K562 (cell line): Measurements from ENCODE around the gene TRIM38. TPM values are rescaled to one million over a fixed set of nuclear protein-coding genes. Genes with fewer than 3 reads are reported as not detected.

Experiments
- ATAC-seq: fragments of 200-7000 bp; cut with Tn5 transposase; 3 replicates; pipeline ENCODE4 v1.9.1; 2020; ENCODE audit warnings: moderate library complexity
- BruUV-seq: library from RNA; stranded (reverse); fragments of 400-500 nt; replicated peaks from 2 replicates; lab custom pipeline; 2021; lab: Mats Ljungman, UMichigan
- CTCF ChIA-PET: fragments of 300-600 bp; formaldehyde crosslinking; extraction: SDS; loops from one replicate; lab custom pipeline; 2021; ENCODE audit warnings: low intra/inter-chr PET ratio; lab: Yijun Ruan, JAX
- POLR2A ChIA-PET: fragments of 300-600, 350-650 bp; sonication (Branson Sonifier 250); formaldehyde crosslinking; extraction: SDS; loops from one replicate; lab custom pipeline; 2021; ENCODE audit warnings: antibody characterized with exemption, inconsistent platforms; lab: Yijun Ruan, JAX
- DNase-seq, 4 experiments: peaks; one replicate each; pipeline versions ENCODE4 v3.0.0 to v3.0.0-alpha.2; 2011 to 2018; ENCODE audit warnings: low spot score in 3 of 4, mixed read lengths in 3 of 4; ENCODE audit errors: extremely low read depth in 1 of 4
- FAIRE-seq: peaks from 2 replicates; lab custom pipeline; 2011; peaks lifted over from hg19 to GRCh38; lab: Jason Lieb, UNC
- H2AFZ ChIP-seq: 2 replicates; pipeline ENCODE4 v1.6.0; 2011; ENCODE audit warnings: low read depth, low read length, control low read depth, inconsistent platforms
- H3K27ac ChIP-seq: fragments of 200-600 bp; 3 replicates; pipeline ENCODE4 v1.8.0; 2011; ENCODE audit warnings: low read depth, mild to moderate bottlenecking, control low read depth, inconsistent platforms, low read length, moderate library complexity, mixed read lengths; ENCODE audit errors: extremely low read depth
- H3K27me3 ChIP-seq, 2 experiments: fragments of 300-600 bp in 1 of 2; 2 replicates in 1 of 2; 3 replicates in 1 of 2; pipeline versions ENCODE4 v1.6.0 to v1.8.0; 2011; ENCODE audit warnings: inconsistent platforms in 2 of 2, low read length in 2 of 2, mild to moderate bottlenecking in 1 of 2, mixed read lengths in 1 of 2, moderate library complexity in 1 of 2; ENCODE audit not compliant: control insufficient read depth in 2 of 2, insufficient read depth in 2 of 2
- H3K36me3 ChIP-seq: fragments of 300-600 bp; 3 replicates; pipeline ENCODE4 v1.8.0; 2011; ENCODE audit warnings: mild to moderate bottlenecking, low read length, inconsistent platforms; ENCODE audit not compliant: control insufficient read depth, insufficient read depth
- H3K4me1 ChIP-seq, 2 experiments: fragments of 200-600 bp in 1 of 2; replicated peaks in 1 of 2; 2 replicates in 1 of 2; 3 replicates in 1 of 2; pipeline versions ENCODE4 v1.5.1 to v1.8.0; 2011; ENCODE audit warnings: inconsistent platforms in 2 of 2, low read length in 2 of 2, mild to moderate bottlenecking in 1 of 2, mixed read lengths in 1 of 2, moderate library complexity in 1 of 2; ENCODE audit not compliant: control insufficient read depth in 2 of 2, insufficient read depth in 2 of 2
- H3K4me2 ChIP-seq: 2 replicates; pipeline ENCODE4 v1.6.1; 2011; ENCODE audit warnings: low read length, control low read depth, inconsistent platforms, mixed read lengths; ENCODE audit not compliant: insufficient read depth
- H3K4me3 ChIP-seq: fragments of 200-600 bp; sonication (generic), shearing (Covaris generic); 2 replicates; pipeline ENCODE4 v1.5.1; 2016; ENCODE audit warnings: control low read depth, inconsistent platforms
- H3K79me2 ChIP-seq: fragments of 200-600 bp; 3 replicates; pipeline ENCODE4 v1.8.0; 2011; ENCODE audit warnings: low read length, inconsistent platforms; ENCODE audit not compliant: control insufficient read depth, insufficient read depth
- H3K9ac ChIP-seq, 2 experiments: 2 replicates each; pipeline versions ENCODE4 v1.6.0 to v1.6.1; 2011; ENCODE audit warnings: low read depth in 2 of 2, low read length in 2 of 2, control low read depth in 1 of 2, inconsistent platforms in 1 of 2, mild to moderate bottlenecking in 1 of 2, mixed read lengths in 1 of 2; ENCODE audit not compliant: insufficient read depth in 1 of 2
- H3K9me1 ChIP-seq: one replicate; pipeline ENCODE4 v1.6.0; 2011; ENCODE audit warnings: inconsistent platforms, mild to moderate bottlenecking, low read length, moderate library complexity; ENCODE audit not compliant: control insufficient read depth, insufficient read depth
- H3K9me3 ChIP-seq: replicated peaks from 2 replicates; pipeline ENCODE4 v1.5.1; 2011; ENCODE audit warnings: low read depth, low read length, inconsistent platforms; ENCODE audit not compliant: control insufficient read depth, insufficient read depth
- H4K20me1 ChIP-seq: replicated peaks from 2 replicates; pipeline ENCODE4 v1.6.1; 2011; ENCODE audit warnings: low read length, inconsistent platforms, mixed read lengths; ENCODE audit not compliant: control insufficient read depth, insufficient read depth
- GTF2F1 ChIP-seq: IDR thresholded peaks from 2 replicates; pipeline ENCODE4 v1.6.1; 2011; ENCODE audit warnings: low read depth, low read length, improper control_type of control experiment
- ZKSCAN8 ChIP-seq: fragments of 200-800 bp; sonication (Bioruptor generic); IDR thresholded peaks from 2 replicates; pipeline ENCODE4 v1.6.1; 2016; ENCODE audit warnings: missing genetic modification characterization, missing compliant biosample characterization
- ZNF431 ChIP-seq: sonication (generic); formaldehyde crosslinking; IDR thresholded peaks from 2 replicates; pipeline ENCODE4 v1.8.0; 2022; ENCODE audit warnings: mild to moderate bottlenecking, missing genetic modification reagents
- ZNF780A ChIP-seq: fragments of 250-450 bp; sonication (Bioruptor Pico); IDR thresholded peaks from 2 replicates; pipeline ENCODE4 v1.5.0; 2021; ENCODE audit warnings: mild to moderate bottlenecking
- WGBS: fragments of 100-300 bp; shearing (Covaris generic); methylation state at CpG from one replicate; pipeline ENCODE4 v1.1.6; 2016; ENCODE audit warnings: low coverage, mixed read lengths; ENCODE audit not compliant: insufficient coverage; ENCODE audit errors: missing lambda C conversion rate; 5-methylcytosine and 5-hydroxymethylcytosine counted together
- in situ Hi-C: fragments of 300-500 bp; cut with MboI; formaldehyde crosslinking; loops from 4 replicates; pipeline ENCODE4 v1.15.0; 2018; ENCODE audit warnings: inconsistent platforms, mixed read lengths
- intact Hi-C: fragments of 100-400 bp; cut with micrococcal nuclease; formaldehyde crosslinking; loops from 2 replicates; pipeline ENCODE4 v1.14.2; 2022
- polyA plus RNA-seq, 8 experiments: library from polyadenylated mRNA; depleted of rRNA in 4 of 8; stranded (reverse) in 5 of 8; unstranded in 3 of 8; fragments of >200 nt; fragmentation: Nextera tagmentation in 2 of 8; fragmentation: Illumina TruSeq in 1 of 8; extraction: Ambion mirVana in 2 of 8; extraction: Trizol in 1 of 8; gene quantifications; 2 replicates each; pipeline versions ENCODE4 v1.2.1 to v1.2.3, GENCODE V29; 2011 to 2014; ENCODE audit warnings: inconsistent platforms in 1 of 8, missing spikeins in 1 of 8
- total RNA-seq, 7 experiments: library from RNA; depleted of rRNA in 6 of 7; stranded (reverse); fragments of >200 nt in 6 of 7; fragmentation: Illumina TruSeq in 2 of 7; extraction: Trizol in 2 of 7; gene quantifications; 2 replicates each; pipeline versions ENCODE4 v1.2.1 to v1.2.3, GENCODE V29; 2011 to 2021; ENCODE audit warnings: low replicate concordance in 1 of 7
- TF ChIP-seq, protein P1 (sequence below): fragments of 250-450 bp; sonication (Bioruptor Pico); IDR thresholded peaks from 2 replicates; pipeline ENCODE4 v1.5.0; 2021

Gene TRIM38
- total and polyA plus RNA-seq, 9 of the 15 experiments (the other 6 are each of a cell fraction or from before 2014, with no cell fraction given), result 1.7 to 6.7 (median 6.3) TPM

DNA sequence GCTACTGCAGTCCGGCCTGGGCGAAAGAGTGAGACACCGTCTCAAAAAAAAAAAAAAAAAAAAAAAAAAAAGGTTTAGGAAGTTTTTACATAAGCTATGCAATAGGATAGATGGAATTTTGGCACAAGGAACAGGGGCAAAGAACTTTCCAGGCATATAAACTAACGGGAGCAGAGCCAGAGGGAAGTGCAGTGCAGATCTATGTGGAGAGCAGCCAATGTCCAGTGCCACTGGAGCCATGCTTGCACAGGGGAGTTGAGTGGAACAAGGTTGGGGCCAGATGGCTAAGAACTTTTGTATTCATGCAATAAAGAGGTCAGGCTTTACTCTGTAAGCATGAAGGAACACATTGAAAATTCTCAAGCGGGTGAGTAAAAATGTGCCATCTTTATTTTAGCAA is 42.9 kb upstream of the TRIM38 start:
- no peak for TF ChIP-seq GTF2F1
- TF ChIP-seq ZNF431 (CRISPR knock-in tag), result no peak
- no peak for TF ChIP-seq ZKSCAN8 (CRISPR knock-in tag)
- TF ChIP-seq ZNF780A (CRISPR knock-in tag), result no peak
- TF ChIP-seq, protein P1, sequence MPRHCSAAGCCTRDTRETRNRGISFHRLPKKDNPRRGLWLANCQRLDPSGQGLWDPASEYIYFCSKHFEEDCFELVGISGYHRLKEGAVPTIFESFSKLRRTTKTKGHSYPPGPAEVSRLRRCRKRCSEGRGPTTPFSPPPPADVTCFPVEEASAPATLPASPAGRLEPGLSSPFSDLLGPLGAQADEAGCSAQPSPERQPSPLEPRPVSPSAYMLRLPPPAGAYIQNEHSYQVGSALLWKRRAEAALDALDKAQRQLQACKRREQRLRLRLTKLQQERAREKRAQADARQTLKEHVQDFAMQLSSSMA, result no peak
- Histone ChIP-seq H3K9ac (no peak overlapping the region), H3K79me2 (no peaks in the 10 kb centered on the region), H3K4me3 (no peak overlapping the region), H3K9me1 (no peaks in the 10 kb centered on the region), H4K20me1 (no peaks in the 10 kb centered on the region), H3K9me3 (no peaks in the 10 kb centered on the region), H3K36me3 (no peaks in the 10 kb centered on the region), H2AFZ (no peak overlapping the region), H3K4me2 (no peak overlapping the region), H3K4me1 (no peaks in the 10 kb centered on the region), H3K27me3 (peaks cover 2 to 19% of the 10 kb centered on the region in 2 experiments; a peak in 2 of 5 replicates), H3K27ac (no peak overlapping the region)
- CTCF ChIA-PET, result no interaction called here
- ATAC-seq, result peak; percentile 34; the same call in 2 of the 3 replicates
- no TSS peak for BruUV-seq
- intact Hi-C loops, result no loop called here
- POLR2A ChIA-PET, result interaction anchor here (1.0 to 1.7 kb wide), 3 partner anchors 9 to 29 kb away, joined by 3 to 7 read pairs (median 3); partner anchors contain the start of gene SLC17A2
- WGBS, result 12% methylated on average over 2 of the region's 5 CpGs
- in situ Hi-C loops, result no loop called here
- DNase-seq, result no peak
- FAIRE-seq, result no peak
